HUES48 (cell line): Measurements from ENCODE around the gene KCNK4.

Source experiments
- H3K27ac ChIP-seq: one replicate; pipeline ENCODE4 v1.7.0; 2013; ENCODE audit warnings: low read depth, low read length, inconsistent platforms
- H3K27me3 ChIP-seq: 2 replicates; pipeline ENCODE4 v1.6.1; 2013; ENCODE audit warnings: mild to moderate bottlenecking, low read length; ENCODE audit not compliant: control insufficient read depth, insufficient read depth
- H3K36me3 ChIP-seq: 2 replicates; pipeline ENCODE4 v1.6.1; 2013; ENCODE audit warnings: low read length; ENCODE audit not compliant: control insufficient read depth, insufficient read depth
- H3K4me1 ChIP-seq: 2 replicates; pipeline ENCODE4 v1.6.1; 2013; ENCODE audit warnings: mild to moderate bottlenecking, low read length; ENCODE audit not compliant: control insufficient read depth, insufficient read depth
- H3K4me3 ChIP-seq: 2 replicates; pipeline ENCODE4 v1.5.1; 2013; ENCODE audit warnings: mild to moderate bottlenecking, low read depth, low read length
- H3K9ac ChIP-seq: 2 replicates; pipeline ENCODE4 v1.6.1; 2013; ENCODE audit warnings: mild to moderate bottlenecking, low read depth, low read length, moderate library complexity
- H3K9me3 ChIP-seq: 2 replicates; pipeline ENCODE4 v1.6.1; 2013; ENCODE audit warnings: low read length; ENCODE audit not compliant: control insufficient read depth, insufficient read depth

Gene KCNK4

DNA sequence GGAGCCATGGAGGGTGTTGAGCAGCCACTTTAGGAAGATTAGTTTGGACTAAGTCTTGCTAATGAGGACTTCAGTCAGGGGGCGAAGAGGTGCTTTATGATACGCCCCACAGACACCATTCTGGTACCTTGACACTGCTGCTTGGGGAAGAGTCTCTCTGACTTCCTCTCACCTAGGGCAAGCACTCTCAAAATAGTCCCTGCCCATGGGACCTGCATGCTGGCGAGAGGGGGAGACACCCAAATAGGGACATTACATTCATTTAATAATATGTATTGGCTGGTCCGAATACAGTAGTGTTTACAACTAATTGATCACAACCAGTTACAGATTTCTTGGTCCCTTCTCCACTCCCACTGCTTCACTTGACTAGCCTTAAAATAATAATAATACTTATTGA lies 4.7 kb downstream of the KCNK4 start:
- Histone ChIP-seq H3K4me3 (no peak overlapping the region), H3K9ac (no peak overlapping the region), H3K9me3 (no peaks in the 10 kb centered on the region), H3K36me3 (no peaks in the 10 kb centered on the region), H3K27me3 (peaks cover 100% of the 10 kb centered on the region), H3K4me1 (peaks cover 3% of the 10 kb centered on the region; the same call in 1 of the 2 replicates), H3K27ac (no peak overlapping the region)

- Histone ChIP-seq H3K9ac (no peak overlapping the region), H3K27ac (no peak overlapping the region), H3K36me3 (no peaks in the 10 kb centered on the region), H3K4me1 (peaks cover 4% of the 10 kb centered on the region; the same call in 1 of the 2 replicates), H3K4me3 (no peak overlapping the region), H3K27me3 (peaks cover 100% of the 10 kb centered on the region), H3K9me3 (no peaks in the 10 kb centered on the region)
Measured at GRCh38 chr11:64296236-64296635, 5.1 kb downstream of the KCNK4 start.

DNA sequence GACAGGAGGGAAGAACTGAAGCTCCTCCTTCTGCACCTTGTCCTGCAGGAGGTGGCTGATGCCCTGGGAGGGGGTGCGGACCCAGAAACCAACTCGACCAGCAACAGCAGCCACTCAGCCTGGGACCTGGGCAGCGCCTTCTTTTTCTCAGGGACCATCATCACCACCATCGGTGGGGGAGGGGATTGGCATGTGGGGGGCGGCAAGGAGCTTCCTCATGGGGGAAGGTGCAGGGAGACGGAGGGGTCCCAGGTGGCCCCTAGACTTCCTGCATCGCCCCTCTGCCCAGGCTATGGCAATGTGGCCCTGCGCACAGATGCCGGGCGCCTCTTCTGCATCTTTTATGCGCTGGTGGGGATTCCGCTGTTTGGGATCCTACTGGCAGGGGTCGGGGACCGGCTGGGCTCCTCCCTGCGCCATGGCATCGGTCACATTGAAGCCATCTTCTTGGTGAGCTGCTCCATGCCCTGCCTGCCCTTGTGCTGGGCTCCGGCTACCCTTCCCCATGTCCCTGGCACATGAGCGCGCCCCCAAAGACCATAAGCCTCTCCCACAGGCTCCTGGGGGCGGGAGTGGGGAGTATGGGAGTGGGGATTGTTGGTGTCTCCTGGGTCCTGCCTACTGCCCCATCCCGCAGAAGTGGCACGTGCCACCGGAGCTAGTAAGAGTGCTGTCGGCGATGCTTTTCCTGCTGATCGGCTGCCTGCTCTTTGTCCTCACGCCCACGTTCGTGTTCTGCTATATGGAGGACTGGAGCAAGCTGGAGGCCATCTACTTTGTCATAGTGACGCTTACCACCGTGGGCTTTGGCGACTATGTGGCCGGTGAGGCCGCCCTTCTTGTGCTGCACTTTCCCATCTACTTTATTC lies 6.0 kb downstream of the KCNK4 start:
- no peaks in the 10 kb centered on the region for H3K9me3 ChIP-seq
- no peak overlapping the region for H3K27ac ChIP-seq
- peaks cover 4% of the 10 kb centered on the region; the same call in 1 of the 2 replicates for H3K4me1 ChIP-seq
- no peak overlapping the region for H3K9ac ChIP-seq
- no peaks in the 10 kb centered on the region for H3K36me3 ChIP-seq
- no peak overlapping the region for H3K4me3 ChIP-seq
- H3K27me3 ChIP-seq, result peaks cover 99% of the 10 kb centered on the region

- peaks cover 4% of the 10 kb centered on the region; the same call in 1 of the 2 replicates for H3K4me1 ChIP-seq
- H3K27ac ChIP-seq, result no peak overlapping the region
- H3K36me3 ChIP-seq, result no peaks in the 10 kb centered on the region
- H3K4me3 ChIP-seq, result no peak overlapping the region
- no peak overlapping the region for H3K9ac ChIP-seq
- H3K27me3 ChIP-seq, result peaks cover 91% of the 10 kb centered on the region
- H3K9me3 ChIP-seq, result no peaks in the 10 kb centered on the region
Measured at GRCh38 chr11:64297699-64298358, 6.7 kb downstream of the KCNK4 start.

DNA sequence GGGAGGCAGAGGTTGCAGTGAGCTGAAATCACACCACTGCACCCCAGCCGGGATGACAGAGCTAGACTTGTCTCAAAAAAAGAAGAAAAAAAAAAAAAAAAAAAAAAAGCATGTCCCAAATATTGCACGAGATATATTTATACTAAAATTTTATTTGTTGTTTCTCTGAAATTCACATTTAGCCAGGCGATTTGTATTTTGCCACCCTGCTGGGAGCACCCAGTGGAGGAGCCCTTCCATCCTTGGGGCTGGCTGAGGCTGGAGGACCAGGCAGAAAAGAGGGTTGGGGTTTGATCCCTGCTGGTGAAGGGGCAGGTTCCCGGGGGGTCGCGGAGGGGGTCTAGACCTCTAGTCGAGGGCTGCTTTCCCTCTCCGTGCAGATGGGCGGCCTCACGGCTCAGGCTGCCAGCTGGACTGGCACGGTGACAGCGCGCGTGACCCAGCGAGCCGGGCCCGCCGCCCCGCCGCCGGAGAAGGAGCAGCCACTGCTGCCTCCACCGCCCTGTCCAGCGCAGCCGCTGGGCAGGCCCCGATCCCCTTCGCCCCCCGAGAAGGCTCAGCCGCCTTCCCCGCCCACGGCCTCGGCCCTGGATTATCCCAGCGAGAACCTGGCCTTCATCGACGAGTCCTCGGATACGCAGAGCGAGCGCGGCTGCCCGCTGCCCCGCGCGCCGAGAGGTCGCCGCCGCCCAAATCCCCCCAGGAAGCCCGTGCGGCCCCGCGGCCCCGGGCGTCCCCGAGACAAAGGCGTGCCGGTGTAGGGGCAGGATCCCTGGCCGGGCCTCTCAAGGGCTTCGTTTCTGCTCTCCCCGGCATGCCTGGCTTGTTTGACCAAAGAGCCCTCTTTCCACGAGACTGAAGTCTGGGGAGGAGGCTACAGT lies 8.1 kb downstream of the KCNK4 start:
- Histone ChIP-seq H3K36me3 (no peaks in the 10 kb centered on the region), H3K9me3 (no peaks in the 10 kb centered on the region), H3K27me3 (peaks cover 77% of the 10 kb centered on the region), H3K4me3 (peak overlapping the region; percentile 54; the same call in 1 of the 2 replicates), H3K27ac (no peak overlapping the region), H3K9ac (no peak overlapping the region), H3K4me1 (peaks cover 8% of the 10 kb centered on the region; the same call in 1 of the 2 replicates)

GRCh38 chr11:64299847-64300648 lies 8.9 kb downstream of the KCNK4 start, which contains the start of gene CATSPERZ:
TSS of gene CATSPERZ (plus strand) at chr11:64300358. CDS start at chr11:64300411, 53 bp downstream.
- H3K9ac ChIP-seq, result 0 out of 2 replicates have a peak within 1 kb of the TSS, but pooled peaks have one; percentile 16
- peaks cover 8% of the 10 kb centered on the region; the same call in 1 of the 2 replicates for H3K4me1 ChIP-seq
- peaks cover 69% of the 10 kb centered on the region for H3K27me3 ChIP-seq
- H3K27ac ChIP-seq, result no peak within 1 kb of the TSS
- no peaks in the 10 kb centered on the region for H3K9me3 ChIP-seq
- H3K4me3 ChIP-seq, result peak within 1 kb of the TSS; percentile 54
- H3K36me3 ChIP-seq, result no peaks in the 10 kb centered on the region

GRCh38 chr11:64303109-64304031 lies 12.3 kb downstream of the KCNK4 start:
- H3K36me3 ChIP-seq, result peaks cover 9% of the 10 kb centered on the region
- H3K9me3 ChIP-seq, result no peaks in the 10 kb centered on the region
- peaks cover 14% of the 10 kb centered on the region; the same call in 1 of the 2 replicates for H3K4me1 ChIP-seq
- H3K27me3 ChIP-seq, result peaks cover 36% of the 10 kb centered on the region
- no peak overlapping the region for H3K27ac ChIP-seq
- no peak overlapping the region for H3K4me3 ChIP-seq
- no peak overlapping the region for H3K9ac ChIP-seq

DNA sequence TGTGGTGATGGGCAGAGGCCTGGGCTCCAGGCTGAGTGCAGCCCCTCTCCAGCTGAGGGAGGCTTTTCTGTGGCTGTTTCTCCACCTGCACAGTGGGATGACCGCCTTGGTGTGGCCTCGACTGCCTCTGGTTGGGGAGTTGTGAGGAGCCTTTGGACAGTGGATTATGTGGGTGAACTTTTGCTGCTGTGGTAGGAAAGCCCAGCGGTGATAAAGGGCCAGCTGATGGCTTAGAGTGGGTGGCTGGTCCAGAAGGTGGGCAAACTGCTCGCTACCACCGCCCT lies 12.9 kb downstream of the KCNK4 start:
- H3K27ac ChIP-seq, result peak overlapping the region; percentile 100
- peak overlapping the region; percentile 67 for H3K4me3 ChIP-seq

DNA sequence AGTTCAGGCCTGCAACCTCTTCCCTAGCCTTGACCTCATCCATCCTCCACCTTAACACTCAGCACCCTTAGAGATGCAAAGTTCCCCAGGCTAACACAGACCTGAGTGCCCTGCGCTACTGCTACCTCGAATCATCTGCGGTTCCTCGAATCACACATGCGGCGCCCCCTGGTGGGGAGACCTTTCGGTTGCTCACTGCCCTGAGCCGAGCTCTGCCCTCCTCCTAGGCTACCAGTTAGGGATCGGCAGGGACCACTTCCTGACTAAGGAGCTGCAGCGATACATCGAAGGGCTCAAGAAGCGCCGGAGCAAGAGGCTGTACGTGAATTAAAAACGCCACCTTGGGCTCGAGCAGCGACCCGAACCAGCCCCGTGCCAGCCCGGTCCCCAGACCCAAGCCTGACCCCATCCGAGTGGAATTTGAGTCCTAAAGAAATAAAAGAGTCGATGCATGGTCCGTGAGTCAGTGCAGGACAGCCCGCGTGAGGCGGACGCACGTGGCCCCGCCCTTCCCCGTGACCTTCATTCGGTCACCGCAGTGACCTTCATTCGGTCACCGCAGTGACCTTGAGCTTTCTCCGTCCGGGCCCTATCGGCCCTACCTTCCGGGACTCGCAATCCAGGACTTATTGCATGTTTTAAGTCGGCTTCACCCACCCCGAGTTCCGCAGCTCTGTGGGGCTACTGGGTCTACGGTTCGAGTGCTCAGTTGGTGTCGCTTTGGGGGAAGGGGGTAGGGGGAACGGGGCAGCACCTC lies 13.4 kb downstream of the KCNK4 start:
- Histone ChIP-seq H3K9ac (peak overlapping the region; percentile 87), H3K36me3 (peaks cover 9% of the 10 kb centered on the region), H3K9me3 (no peaks in the 10 kb centered on the region), H3K27ac (peak overlapping the region; percentile 100), H3K27me3 (peaks cover 24% of the 10 kb centered on the region), H3K4me3 (peak overlapping the region; percentile 67), H3K4me1 (peaks cover 14% of the 10 kb centered on the region; the same call in 1 of the 2 replicates)

More for the DNA sequence above, 12.9 kb downstream of the KCNK4 start:
- H3K9me3 ChIP-seq, result no peaks in the 10 kb centered on the region
- H3K27me3 ChIP-seq, result peaks cover 30% of the 10 kb centered on the region
- peaks cover 9% of the 10 kb centered on the region for H3K36me3 ChIP-seq
- H3K9ac ChIP-seq, result no peak overlapping the region
- H3K4me1 ChIP-seq, result peaks cover 14% of the 10 kb centered on the region; the same call in 1 of the 2 replicates
